Breast epithelium (tissue), 4 donors: ENCODE data around the gene SSH2. TPM values are rescaled to one million over a fixed set of nuclear protein-coding genes. Genes with fewer than 3 reads are reported as not detected.

Experiments
- DNase-seq, 2 donors: peaks; one replicate each; pipeline ENCODE4 v3.0.0-alpha.2; 2019; ENCODE audit warnings: low spot score in 2 of 2
- H3K27ac ChIP-seq, 2 donors: fragments of 200-600 bp; sonication (generic) in 1 of 2; one replicate each; pipeline ENCODE4 v1.5.1; 2016 to 2019; ENCODE audit warnings: mild to moderate bottlenecking in 1 of 2
- H3K27me3 ChIP-seq, 2 donors: fragments of 200-600 bp; sonication (generic) in 1 of 2; one replicate each; pipeline versions ENCODE4 v1.5.1 to v1.6.0; 2017 to 2019; ENCODE audit warnings: control low read depth in 1 of 2, mild to moderate bottlenecking in 1 of 2
- H3K36me3 ChIP-seq: fragments of 200-600 bp; one replicate; pipeline ENCODE4 v1.5.1; 2019
- H3K4me1 ChIP-seq, 2 donors: fragments of 200-600 bp; sonication (generic); one replicate each; pipeline ENCODE4 v1.5.1; 2016 to 2019; ENCODE audit warnings: control low read depth in 1 of 2
- H3K4me3 ChIP-seq, 3 donors: fragments of 200-600 bp; sonication (generic); 1 replicate in 2 of 3; 2 replicates in 1 of 3; pipeline ENCODE4 v1.5.1; 2016 to 2019; ENCODE audit warnings: mild to moderate bottlenecking in 3 of 3, moderate library complexity in 2 of 3
- H3K9me3 ChIP-seq, 2 donors: fragments of 200-600 bp; sonication (generic) in 1 of 2; one replicate each; pipeline ENCODE4 v1.5.1; 2016 to 2019; ENCODE audit warnings: control low read depth in 1 of 2
- POLR2A ChIP-seq: fragments of 450-650 bp; IDR thresholded peaks from one replicate; pipeline ENCODE4 v1.6.1; 2016; ENCODE audit warnings: antibody characterized with exemption, mild to moderate bottlenecking, moderate library complexity
- POLR2AphosphoS5 ChIP-seq, 3 donors: sonication (generic); formaldehyde crosslinking; IDR thresholded peaks; one replicate each; pipeline ENCODE4 v1.6.1; 2017; ENCODE audit warnings: antibody characterized with exemption in 3 of 3
- intact Hi-C: fragments of 100-400 bp; cut with DNase I; formaldehyde crosslinking; loops from one replicate; pipeline ENCODE4 v1.15.1; 2023; ENCODE audit warnings: low total_unique reads
- total RNA-seq, 3 donors: library from RNA; depleted of rRNA; stranded (reverse); fragments of >200 nt; gene quantifications; one replicate each; pipeline ENCODE4 v1.1.0, GENCODE V29; 2016
- TF ChIP-seq, protein P1 (sequence below), 3 donors: fragments of 450-650 bp; IDR thresholded peaks; one replicate each; pipeline ENCODE4 v1.5.1; 2016 to 2017; ENCODE audit warnings: antibody characterized with exemption in 3 of 3, mild to moderate bottlenecking in 3 of 3, moderate library complexity in 3 of 3

The SSH2 gene
- total RNA-seq, 3 donors from 2014 or later, result 23.0 to 64.2 (median 25.9) TPM

DNA sequence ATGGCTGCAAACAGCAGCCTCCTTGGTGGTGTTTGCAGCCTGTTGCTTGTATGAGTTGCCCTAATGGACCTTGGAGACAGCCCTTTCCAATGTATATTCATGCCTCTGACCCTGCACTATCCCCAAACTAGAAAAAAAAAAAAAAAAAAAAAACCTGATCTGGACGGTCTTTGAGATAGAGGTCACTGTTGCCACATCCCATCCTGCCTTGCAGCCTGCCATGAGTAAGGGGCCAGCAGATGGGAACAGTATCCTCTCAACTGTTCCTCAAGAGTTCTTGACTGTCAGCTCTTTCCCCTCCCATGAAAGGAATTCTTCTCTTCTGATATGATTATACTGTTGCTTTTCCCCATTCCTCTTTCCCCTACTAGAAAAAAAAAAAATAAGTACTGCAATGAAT is 152.4 kb downstream of the SSH2 start:
- H3K27me3 ChIP-seq, result no peaks in the 10 kb centered on the region
- intact Hi-C loops, result no loop called here

DNA sequence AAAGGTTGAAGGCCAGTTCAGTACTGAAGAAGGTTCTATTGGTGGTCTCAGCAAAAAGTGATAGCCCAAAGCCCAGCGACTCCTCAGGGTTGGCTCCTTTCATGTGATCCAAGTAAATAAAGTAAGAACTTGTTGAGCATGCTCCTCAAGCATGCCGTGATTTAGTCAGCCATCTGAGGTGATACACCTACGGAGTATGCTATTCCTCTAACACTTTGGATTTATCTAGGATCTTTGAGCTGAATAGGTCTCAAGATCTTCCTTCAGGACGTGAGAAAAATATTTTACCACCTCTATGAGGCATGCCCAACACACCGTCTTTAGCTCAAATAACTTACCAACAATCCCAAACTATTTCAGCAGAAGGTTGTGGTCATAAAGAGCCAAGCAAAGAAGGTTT is 154.0 kb downstream of the SSH2 start:
- no peaks in the 10 kb centered on the region for H3K36me3 ChIP-seq
- no peak overlapping the region for H3K27ac ChIP-seq
- H3K27me3 ChIP-seq, result no peaks in the 10 kb centered on the region
- H3K4me3 ChIP-seq, result no peak overlapping the region
- DNase-seq, result no peak
- TF ChIP-seq POLR2AphosphoS5 (IDR thresholded peaks at IDR 0.05) (no peak), POLR2A (no peak)
- TF ChIP-seq, protein P1, sequence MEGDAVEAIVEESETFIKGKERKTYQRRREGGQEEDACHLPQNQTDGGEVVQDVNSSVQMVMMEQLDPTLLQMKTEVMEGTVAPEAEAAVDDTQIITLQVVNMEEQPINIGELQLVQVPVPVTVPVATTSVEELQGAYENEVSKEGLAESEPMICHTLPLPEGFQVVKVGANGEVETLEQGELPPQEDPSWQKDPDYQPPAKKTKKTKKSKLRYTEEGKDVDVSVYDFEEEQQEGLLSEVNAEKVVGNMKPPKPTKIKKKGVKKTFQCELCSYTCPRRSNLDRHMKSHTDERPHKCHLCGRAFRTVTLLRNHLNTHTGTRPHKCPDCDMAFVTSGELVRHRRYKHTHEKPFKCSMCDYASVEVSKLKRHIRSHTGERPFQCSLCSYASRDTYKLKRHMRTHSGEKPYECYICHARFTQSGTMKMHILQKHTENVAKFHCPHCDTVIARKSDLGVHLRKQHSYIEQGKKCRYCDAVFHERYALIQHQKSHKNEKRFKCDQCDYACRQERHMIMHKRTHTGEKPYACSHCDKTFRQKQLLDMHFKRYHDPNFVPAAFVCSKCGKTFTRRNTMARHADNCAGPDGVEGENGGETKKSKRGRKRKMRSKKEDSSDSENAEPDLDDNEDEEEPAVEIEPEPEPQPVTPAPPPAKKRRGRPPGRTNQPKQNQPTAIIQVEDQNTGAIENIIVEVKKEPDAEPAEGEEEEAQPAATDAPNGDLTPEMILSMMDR (IDR thresholded peaks at IDR 0.05), result no peak
- no peaks in the 10 kb centered on the region for H3K9me3 ChIP-seq
- intact Hi-C loops, result no loop called here
- H3K4me1 ChIP-seq, result no peaks in the 10 kb centered on the region

More for the DNA sequence above, 152.4 kb downstream of the SSH2 start:
- Histone ChIP-seq H3K36me3 (no peaks in the 10 kb centered on the region), H3K9me3 (no peaks in the 10 kb centered on the region), H3K4me1 (no peaks in the 10 kb centered on the region), H3K4me3 (no peak overlapping the region), H3K27ac (no peak overlapping the region)
- TF ChIP-seq, protein P1 (IDR thresholded peaks at IDR 0.05), result no peak
- TF ChIP-seq POLR2AphosphoS5 (IDR thresholded peaks at IDR 0.05) (no peak), POLR2A (no peak)
- no peak for DNase-seq

DNA sequence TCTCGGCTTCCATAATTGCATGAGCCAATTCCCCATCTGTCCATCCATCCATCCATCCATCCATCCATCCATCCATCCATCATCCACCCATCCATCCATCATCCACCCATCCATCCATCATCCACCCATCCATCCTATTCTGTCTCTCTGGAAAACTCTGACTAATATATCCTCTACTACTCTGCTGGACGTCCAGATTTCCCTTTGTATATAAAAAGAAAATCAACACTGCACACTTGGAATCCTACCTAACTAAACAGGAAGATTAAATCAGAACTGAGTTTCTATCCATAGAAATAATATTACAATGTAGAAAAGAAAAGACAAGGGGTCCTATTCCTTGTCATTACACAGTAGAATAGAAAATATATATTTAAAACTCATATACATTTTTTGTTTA is 157.0 kb downstream of the SSH2 start:
- Histone ChIP-seq H3K4me3 (no peak overlapping the region), H3K9me3 (no peaks in the 10 kb centered on the region), H3K4me1 (no peaks in the 10 kb centered on the region), H3K36me3 (no peaks in the 10 kb centered on the region), H3K27ac (no peak overlapping the region), H3K27me3 (no peaks in the 10 kb centered on the region)
- intact Hi-C loops, result no loop called here
- no peak for DNase-seq
- TF ChIP-seq POLR2A, result no peak
- TF ChIP-seq POLR2AphosphoS5 (IDR thresholded peaks at IDR 0.05), result no peak
- TF ChIP-seq, protein P1 (IDR thresholded peaks at IDR 0.05), result no peak

DNA sequence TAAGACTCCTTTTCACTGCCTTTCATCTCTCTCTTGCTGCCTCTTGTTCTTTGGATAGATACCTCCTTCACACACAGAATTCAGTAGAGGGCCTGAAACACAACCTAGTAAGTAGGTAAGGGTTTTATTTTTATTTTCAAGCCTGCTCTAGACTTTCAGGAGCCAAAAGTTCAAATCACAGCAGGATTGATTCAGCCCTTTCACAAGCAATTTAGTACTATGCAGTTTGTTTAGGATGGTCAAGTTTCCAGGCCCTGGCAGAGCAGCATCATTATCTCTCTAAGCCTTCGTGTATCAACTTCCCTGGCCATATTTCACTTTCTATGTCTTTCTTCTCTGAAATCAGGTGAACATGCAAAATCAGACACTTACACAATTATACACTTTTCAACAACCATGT is 158.5 kb downstream of the SSH2 start:
- Histone ChIP-seq H3K36me3 (no peaks in the 10 kb centered on the region), H3K27ac (no peak overlapping the region), H3K4me3 (no peak overlapping the region), H3K27me3 (no peaks in the 10 kb centered on the region), H3K9me3 (no peaks in the 10 kb centered on the region), H3K4me1 (no peaks in the 10 kb centered on the region)
- TF ChIP-seq POLR2A, result no peak
- TF ChIP-seq POLR2AphosphoS5 (IDR thresholded peaks at IDR 0.05), result no peak
- TF ChIP-seq, protein P1 (IDR thresholded peaks at IDR 0.05), result no peak
- DNase-seq, result no peak
- intact Hi-C loops, result no loop called here

DNA sequence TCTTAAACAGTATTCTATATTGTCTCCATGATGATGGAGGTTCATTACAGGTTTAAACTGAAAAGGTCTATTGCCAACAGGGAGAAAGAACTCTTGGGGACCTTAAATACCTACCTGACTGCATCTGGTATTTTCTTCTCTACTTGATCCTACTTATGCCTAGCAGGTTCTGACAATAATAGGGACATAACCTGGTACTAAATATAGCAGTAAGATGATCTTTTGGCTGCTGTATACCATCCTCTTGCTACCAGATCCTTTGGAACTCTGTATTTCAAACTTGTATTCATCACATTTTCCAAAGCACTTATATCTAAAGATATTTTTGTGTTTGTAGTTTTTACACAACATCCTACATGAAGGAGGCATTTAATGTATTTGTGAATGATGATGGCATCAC is 160.8 kb downstream of the SSH2 start:
- TF ChIP-seq, protein P1 (IDR thresholded peaks at IDR 0.05), result no peak
- no peak for TF ChIP-seq POLR2A
- no peak for TF ChIP-seq POLR2AphosphoS5 (IDR thresholded peaks at IDR 0.05)

More for the DNA sequence above, 160.8 kb downstream of the SSH2 start:
- H3K36me3 ChIP-seq, result no peaks in the 10 kb centered on the region
- H3K27ac ChIP-seq, result no peak overlapping the region
- H3K9me3 ChIP-seq, result no peaks in the 10 kb centered on the region
- no peaks in the 10 kb centered on the region for H3K27me3 ChIP-seq
- H3K4me3 ChIP-seq, result no peak overlapping the region
- no peak for DNase-seq
- H3K4me1 ChIP-seq, result no peaks in the 10 kb centered on the region
- intact Hi-C loops, result no loop called here
